Activated CD4-positive, alpha-beta memory T cell treated with anti-CD3 and anti-CD28 coated beads for 36 hours (primary cell): ENCODE results near the gene BCL11A. TPM values are rescaled to one million over a fixed set of nuclear protein-coding genes. Genes with fewer than 3 reads are reported as not detected.

ENCODE experiments used
- CTCF ChIA-PET: fragments of 350-600 bp; sonication (Branson Sonifier 250); formaldehyde crosslinking; loops from one replicate; lab custom pipeline; 2021; ENCODE audit warnings: antibody characterized with exemption, inconsistent platforms; lab: Charles Lee
- POLR2A ChIA-PET: fragments of 350-600 bp; sonication (Branson Sonifier 250); formaldehyde crosslinking; loops from one replicate; lab custom pipeline; 2021; ENCODE audit warnings: antibody characterized with exemption; lab: Charles Lee
- DNase-seq: peaks from one replicate; pipeline ENCODE4 v3.0.0-alpha.2; 2020
- H3K27ac Mint-ChIP-seq: one replicate; pipeline ENCODE4 v1.8.0; 2021; ENCODE audit warnings: mixed read lengths
- H3K27me3 Mint-ChIP-seq: one replicate; pipeline ENCODE4 v1.8.0; 2021; ENCODE audit warnings: mixed read lengths
- H3K36me3 Mint-ChIP-seq: one replicate; pipeline ENCODE4 v1.8.0; 2021; ENCODE audit warnings: mixed read lengths
- H3K4me1 Mint-ChIP-seq: one replicate; pipeline ENCODE4 v1.8.0; 2021; ENCODE audit warnings: low read depth, mixed read lengths
- H3K4me3 Mint-ChIP-seq: one replicate; pipeline ENCODE4 v1.8.0; 2021; ENCODE audit warnings: mild to moderate bottlenecking, mixed read lengths
- H3K9me3 Mint-ChIP-seq: one replicate; pipeline ENCODE4 v1.8.0; 2021; ENCODE audit warnings: mixed read lengths
- intact Hi-C: fragments of 100-400 bp; cut with micrococcal nuclease; formaldehyde crosslinking; loops from one replicate; pipeline ENCODE4 v1.15.1; 2023
- total RNA-seq, 2 experiments: library from RNA; stranded (reverse); gene quantifications; one replicate each; pipeline ENCODE4 v1.2.3, GENCODE V29; 2021

Gene BCL11A
- total RNA-seq, 2 experiments from 2014 or later = not detected

GRCh38 chr2:60556576-60557485 is 3.4 kb upstream of the BCL11A start:
- Mint-ChIP-seq H3K27me3 (peaks cover 57% of the 10 kb centered on the region), H3K4me1 (peaks cover 31% of the 10 kb centered on the region), H3K4me3 (no peak overlapping the region), H3K27ac (no peak overlapping the region), H3K9me3 (no peaks in the 10 kb centered on the region), H3K36me3 (no peaks in the 10 kb centered on the region)
- DNase-seq = peak; percentile 10
- intact Hi-C loops = loop anchor here (10.0 kb wide), 1 partner anchor 1792 kb away; no protein-coding TSS in a partner anchor
- CTCF ChIA-PET = interaction anchor here (1.2 kb wide), 1 partner anchor 25 kb away, joined by 8 read pairs; no protein-coding TSS in a partner anchor
- POLR2A ChIA-PET = no interaction called here

GRCh38 chr2:60556175-60556574 is 2.7 kb upstream of the BCL11A start:
- intact Hi-C loops = loop anchor here (10.0 kb wide), 1 partner anchor 1791 kb away; no protein-coding TSS in a partner anchor
- Mint-ChIP-seq H3K4me1 (peaks cover 32% of the 10 kb centered on the region), H3K9me3 (no peaks in the 10 kb centered on the region), H3K4me3 (no peak overlapping the region), H3K27ac (no peak overlapping the region), H3K36me3 (no peaks in the 10 kb centered on the region), H3K27me3 (peaks cover 54% of the 10 kb centered on the region)
- DNase-seq = no peak
- ChIA-PET CTCF (interaction anchor here (0.8 to 1.2 kb wide), 3 partner anchors 10 to 443 kb away, joined by 3 to 6 read pairs (median 4); no protein-coding TSS in a partner anchor), POLR2A (no interaction called here)

DNA sequence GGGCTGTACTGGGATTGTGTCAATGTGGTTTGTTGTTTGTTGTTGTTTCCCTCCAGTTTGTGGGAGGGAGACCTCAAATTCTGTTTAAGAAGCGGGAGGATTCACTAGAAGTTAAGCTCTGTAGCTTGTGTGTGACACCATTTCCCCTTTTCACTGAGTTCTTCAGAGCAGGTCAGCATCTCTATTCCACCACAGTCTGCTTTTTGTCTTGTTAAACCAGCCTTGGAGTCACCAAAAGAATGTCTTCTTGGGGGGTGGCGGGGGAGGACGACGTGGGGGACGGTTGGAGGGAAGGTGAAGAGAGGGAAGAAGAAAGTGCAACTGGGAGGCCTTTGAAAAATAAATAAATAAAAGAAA is 2.3 kb upstream of the BCL11A start:
- H3K27ac Mint-ChIP-seq = no peak overlapping the region
- no peak for DNase-seq
- H3K9me3 Mint-ChIP-seq = no peaks in the 10 kb centered on the region
- H3K4me1 Mint-ChIP-seq = peaks cover 35% of the 10 kb centered on the region
- POLR2A ChIA-PET = no interaction called here
- no peaks in the 10 kb centered on the region for H3K36me3 Mint-ChIP-seq
- H3K27me3 Mint-ChIP-seq = peaks cover 52% of the 10 kb centered on the region
- intact Hi-C loops = loop anchor here (10.0 kb wide), 1 partner anchor 1791 kb away; no protein-coding TSS in a partner anchor
- CTCF ChIA-PET = interaction anchor here (0.8 to 1.2 kb wide), 3 partner anchors 9 to 443 kb away, joined by 3 to 6 read pairs (median 4); no protein-coding TSS in a partner anchor
- H3K4me3 Mint-ChIP-seq = peak overlapping the region; percentile 70

DNA sequence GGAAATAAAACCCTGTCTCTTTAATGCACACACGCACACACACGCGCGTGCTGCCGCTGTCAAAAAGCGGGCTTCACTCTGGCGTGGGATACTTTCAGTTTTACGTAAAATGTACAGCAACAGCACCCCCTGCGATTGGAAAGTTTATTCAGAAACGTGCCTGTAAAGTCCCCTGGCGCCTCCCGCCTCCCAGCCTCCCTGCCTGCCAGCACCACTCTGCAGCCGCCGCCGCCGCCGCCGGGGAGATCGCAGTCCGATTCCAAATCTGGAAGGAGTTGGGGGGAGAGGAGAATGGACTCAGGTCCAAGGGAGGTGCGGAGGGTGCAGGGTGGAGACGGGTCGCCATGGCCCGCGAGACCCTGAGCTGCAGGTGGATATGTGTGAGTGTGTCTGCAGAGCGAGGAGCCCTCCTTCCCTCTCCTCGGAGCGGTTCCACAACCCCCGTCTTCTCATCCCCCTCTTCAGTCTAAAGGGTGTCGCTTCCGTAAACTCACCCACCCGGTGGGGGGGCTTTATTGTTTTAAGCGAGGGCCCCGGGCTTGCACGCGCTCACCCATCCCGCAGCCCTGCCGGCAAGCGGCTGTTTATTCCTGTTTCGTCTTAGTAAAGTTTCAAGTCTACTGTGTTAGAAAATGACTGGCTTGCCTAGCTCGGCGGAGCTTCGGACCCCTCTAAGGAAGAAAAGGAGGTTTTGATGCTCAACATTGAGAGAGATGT is 1.8 kb upstream of the BCL11A start:
- no peak overlapping the region for H3K27ac Mint-ChIP-seq
- POLR2A ChIA-PET = no interaction called here
- no peaks in the 10 kb centered on the region for H3K9me3 Mint-ChIP-seq
- H3K27me3 Mint-ChIP-seq = peaks cover 51% of the 10 kb centered on the region
- intact Hi-C loops = loop anchor here (10.0 kb wide), 1 partner anchor 1790 kb away; no protein-coding TSS in a partner anchor
- CTCF ChIA-PET = interaction anchor here (0.8 to 1.2 kb wide), 3 partner anchors 9 to 444 kb away, joined by 3 to 6 read pairs (median 4); no protein-coding TSS in a partner anchor
- no peaks in the 10 kb centered on the region for H3K36me3 Mint-ChIP-seq
- H3K4me1 Mint-ChIP-seq = peaks cover 38% of the 10 kb centered on the region
- H3K4me3 Mint-ChIP-seq = peak overlapping the region; percentile 70
- DNase-seq = peak; percentile 72

GRCh38 chr2:60554646-60555065 is 1.2 kb upstream of the BCL11A start:
- intact Hi-C loops = loop anchor here (5.0 to 10.0 kb wide), 2 partner anchors 1790 to 1982 kb away; no protein-coding TSS in a partner anchor
- CTCF ChIA-PET = interaction anchor here (1.1 kb wide), 1 partner anchor 121 kb away, joined by 3 read pairs; no protein-coding TSS in a partner anchor

GRCh38 chr2:60554074-60554645 is 706 bp upstream of the BCL11A start:
- Mint-ChIP-seq H3K4me1 (peaks cover 44% of the 10 kb centered on the region), H3K27me3 (peaks cover 54% of the 10 kb centered on the region), H3K9me3 (no peaks in the 10 kb centered on the region), H3K36me3 (no peaks in the 10 kb centered on the region), H3K4me3 (peak overlapping the region; percentile 62), H3K27ac (no peak overlapping the region)
- POLR2A ChIA-PET = no interaction called here
- DNase-seq = peak; percentile 22
- intact Hi-C loops = loop anchor here (5.0 to 10.0 kb wide), 2 partner anchors 1789 to 1982 kb away; no protein-coding TSS in a partner anchor
- CTCF ChIA-PET = interaction anchor here (1.0 to 1.3 kb wide), 3 partner anchors 12 to 122 kb away, joined by 3 to 4 read pairs (median 3); no protein-coding TSS in a partner anchor

More at GRCh38 chr2:60554646-60555065, 1.2 kb upstream of the BCL11A start:
- H3K9me3 Mint-ChIP-seq = no peaks in the 10 kb centered on the region
- peaks cover 42% of the 10 kb centered on the region for H3K4me1 Mint-ChIP-seq
- H3K4me3 Mint-ChIP-seq = peak overlapping the region; percentile 70
- no peaks in the 10 kb centered on the region for H3K36me3 Mint-ChIP-seq
- POLR2A ChIA-PET = no interaction called here
- peaks cover 55% of the 10 kb centered on the region for H3K27me3 Mint-ChIP-seq
- no peak overlapping the region for H3K27ac Mint-ChIP-seq
- DNase-seq = no peak

DNA sequence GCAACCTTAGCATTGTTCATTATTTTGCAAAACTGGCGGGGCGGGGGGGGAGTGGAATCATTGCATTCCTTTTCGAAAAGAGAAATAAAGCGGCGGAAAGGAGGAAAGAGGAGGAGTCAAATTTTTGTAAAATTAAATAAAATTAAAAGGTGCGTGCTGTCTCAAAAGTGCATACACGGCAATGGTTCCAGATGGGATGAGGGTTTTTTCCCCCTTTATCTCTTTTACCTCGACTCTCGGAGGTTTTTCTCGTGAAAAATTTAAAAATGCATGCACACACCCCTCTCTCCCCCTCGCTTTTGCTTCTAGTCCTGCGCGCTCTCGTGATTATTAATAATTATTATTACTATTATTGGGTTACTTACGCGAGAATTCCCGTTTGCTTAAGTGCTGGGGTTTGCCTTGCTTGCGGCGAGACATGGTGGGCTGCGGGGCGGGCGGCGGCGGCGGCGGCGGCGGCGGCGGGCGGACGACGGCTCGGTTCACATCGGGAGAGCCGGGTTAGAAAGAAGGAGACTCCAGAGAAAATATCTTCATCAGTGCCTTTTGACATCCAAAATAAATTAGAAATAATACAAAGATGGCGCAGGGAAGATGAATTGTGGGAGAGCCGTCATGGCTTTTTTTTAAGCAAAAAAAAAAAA is 481 bp downstream of the BCL11A start:
- no peaks in the 10 kb centered on the region for H3K9me3 Mint-ChIP-seq
- no peak overlapping the region for H3K4me3 Mint-ChIP-seq
- H3K27me3 Mint-ChIP-seq = peaks cover 61% of the 10 kb centered on the region
- H3K27ac Mint-ChIP-seq = no peak overlapping the region
- ChIA-PET CTCF (interaction anchor here (0.7 to 1.3 kb wide), 3 partner anchors 13 to 29 kb away, joined by 3 to 4 read pairs (median 3); no protein-coding TSS in a partner anchor), POLR2A (no interaction called here)
- no peaks in the 10 kb centered on the region for H3K36me3 Mint-ChIP-seq
- DNase-seq = no peak
- intact Hi-C loops = loop anchor here (5.0 to 10.0 kb wide), 2 partner anchors 1788 to 1981 kb away; no protein-coding TSS in a partner anchor
- H3K4me1 Mint-ChIP-seq = peaks cover 49% of the 10 kb centered on the region

DNA sequence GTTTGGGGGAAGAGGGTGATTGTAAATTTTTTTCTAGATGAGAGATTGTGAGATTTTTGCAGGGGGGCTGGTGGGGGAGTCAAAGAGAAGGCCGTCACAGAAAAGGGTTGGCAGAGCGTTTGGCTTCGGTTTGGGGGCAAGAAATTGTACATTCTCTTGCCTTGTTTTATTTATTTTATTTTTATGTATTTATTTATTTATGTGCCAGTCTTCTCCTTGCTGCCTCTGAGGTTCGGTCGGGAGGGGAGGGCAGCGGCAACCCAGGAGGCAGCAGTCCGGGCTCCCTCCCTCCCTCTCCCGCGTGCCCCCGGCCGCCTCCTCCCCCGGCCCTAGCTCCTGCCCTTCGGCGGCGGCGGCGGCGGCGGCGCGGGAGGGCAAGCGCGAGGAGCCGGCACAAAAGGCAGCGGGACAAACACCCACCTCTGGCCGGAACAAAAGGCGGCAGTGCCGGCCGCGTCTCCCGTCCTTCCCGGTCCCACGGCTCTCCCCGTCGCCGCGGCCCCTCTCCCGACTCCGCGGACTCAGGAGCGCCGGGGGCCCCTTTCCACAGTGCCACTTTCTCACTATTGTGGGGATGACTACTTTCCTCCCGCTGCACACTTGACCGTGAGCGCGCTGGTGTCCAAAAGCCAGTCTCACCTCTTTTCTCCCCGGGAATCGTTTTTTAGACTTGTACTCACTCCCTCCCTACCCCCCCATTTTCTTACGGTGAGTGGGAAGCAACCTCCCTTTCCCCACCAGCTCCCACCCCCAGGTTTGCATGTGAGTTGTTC is 1.2 kb downstream of the BCL11A start:
- CTCF ChIA-PET = no interaction called here
- Mint-ChIP-seq H3K27ac (no peak overlapping the region), H3K27me3 (peaks cover 61% of the 10 kb centered on the region), H3K36me3 (no peaks in the 10 kb centered on the region), H3K4me3 (peak overlapping the region; percentile 12), H3K9me3 (no peaks in the 10 kb centered on the region), H3K4me1 (peaks cover 49% of the 10 kb centered on the region)
- DNase-seq = no peak
- POLR2A ChIA-PET = no interaction called here
- intact Hi-C loops = loop anchor here (5.0 to 10.0 kb wide), 2 partner anchors 1787 to 1980 kb away; no protein-coding TSS in a partner anchor

- CTCF ChIA-PET = interaction anchor here (3.1 kb wide), 1 partner anchor 9 kb away, joined by 22 read pairs; no protein-coding TSS in a partner anchor
Observed at GRCh38 chr2:60551240-60552077, 2.0 kb downstream of the BCL11A start.

GRCh38 chr2:60550984-60551239 is 2.5 kb downstream of the BCL11A start:
- H3K4me3 Mint-ChIP-seq = no peak overlapping the region
- H3K36me3 Mint-ChIP-seq = no peaks in the 10 kb centered on the region
- no peak overlapping the region for H3K27ac Mint-ChIP-seq
- intact Hi-C loops = loop anchor here (2.0 to 10.0 kb wide), 3 partner anchors 1250 to 1979 kb away; no protein-coding TSS in a partner anchor
- ChIA-PET POLR2A (no interaction called here), CTCF (interaction anchor here (1.1 to 3.1 kb wide), 3 partner anchors 10 to 1526 kb away, joined by 4 to 22 read pairs (median 5); no protein-coding TSS in a partner anchor)
- no peaks in the 10 kb centered on the region for H3K9me3 Mint-ChIP-seq
- no peak for DNase-seq
- peaks cover 39% of the 10 kb centered on the region for H3K4me1 Mint-ChIP-seq
- H3K27me3 Mint-ChIP-seq = peaks cover 64% of the 10 kb centered on the region

More at GRCh38 chr2:60551240-60552077, 2.0 kb downstream of the BCL11A start:
- intact Hi-C loops = loop anchor here (2.0 to 10.0 kb wide), 3 partner anchors 1251 to 1979 kb away; no protein-coding TSS in a partner anchor
- POLR2A ChIA-PET = no interaction called here
- H3K9me3 Mint-ChIP-seq = no peaks in the 10 kb centered on the region
- H3K27me3 Mint-ChIP-seq = peaks cover 61% of the 10 kb centered on the region
- DNase-seq = peak; percentile 18
- peaks cover 41% of the 10 kb centered on the region for H3K4me1 Mint-ChIP-seq
- no peak overlapping the region for H3K4me3 Mint-ChIP-seq
- no peaks in the 10 kb centered on the region for H3K36me3 Mint-ChIP-seq
- no peak overlapping the region for H3K27ac Mint-ChIP-seq
